ENCODE measurements around the gene AIRE. TPM values are rescaled to one million over a fixed set of nuclear protein-coding genes. Genes with fewer than 3 reads are reported as not detected.
"Not testable (repeated sequence)": the region's sequence is repeated elsewhere in the genome, so short reads cannot be mapped to it uniquely, and the experiment has no call there.

Gene AIRE
- not detected for total RNA-seq
- long read RNA-seq, partial matches to known transcripts: 0 of 1 reads
- long read RNA-seq, other reads (novel, unspliced or antisense): 1 of 1 reads

DNA sequence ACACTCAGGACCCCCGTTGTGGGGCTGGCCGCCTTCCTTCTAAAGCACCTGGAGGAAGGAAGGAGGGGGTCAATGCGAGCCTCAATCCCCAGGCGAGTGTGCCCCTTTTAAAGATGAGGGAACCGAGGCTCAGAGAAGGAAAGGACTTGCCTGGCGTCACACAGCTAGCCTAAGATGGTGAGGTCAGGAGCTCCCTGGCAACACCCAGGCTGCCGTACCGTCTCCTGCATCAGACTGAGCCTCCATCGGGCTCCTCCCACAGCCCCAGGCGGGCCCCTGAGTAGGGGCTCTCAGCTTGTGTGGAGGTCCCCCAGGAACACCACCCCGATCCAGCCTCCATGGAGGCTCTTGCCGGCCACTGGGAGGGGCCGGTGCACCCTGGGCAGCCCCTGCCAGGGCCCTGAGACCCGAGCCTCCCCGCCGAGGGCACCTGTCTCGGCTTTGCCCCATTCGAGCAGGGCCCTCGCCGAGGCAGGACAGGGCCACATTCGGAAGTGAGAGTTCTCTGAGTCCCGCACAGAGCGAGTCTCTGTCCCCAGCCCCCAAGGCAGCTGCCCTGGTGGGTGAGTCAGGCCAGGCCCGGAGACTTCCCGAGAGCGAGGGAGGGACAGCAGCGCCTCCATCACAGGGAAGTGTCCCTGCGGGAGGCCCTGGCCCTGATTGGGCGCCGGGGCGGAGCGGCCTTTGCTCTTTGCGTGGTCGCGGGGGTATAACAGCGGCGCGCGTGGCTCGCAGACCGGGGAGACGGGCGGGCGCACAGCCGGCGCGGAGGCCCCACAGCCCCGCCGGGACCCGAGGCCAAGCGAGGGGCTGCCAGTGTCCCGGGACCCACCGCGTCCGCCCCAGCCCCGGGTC, at the start of gene AIRE:
AIRE (plus strand) TSS at position 739 of the 855 bp plus-strand sequence. CDS start 131 bp downstream, outside the sequence.
- TF ChIP-seq, protein P1, sequence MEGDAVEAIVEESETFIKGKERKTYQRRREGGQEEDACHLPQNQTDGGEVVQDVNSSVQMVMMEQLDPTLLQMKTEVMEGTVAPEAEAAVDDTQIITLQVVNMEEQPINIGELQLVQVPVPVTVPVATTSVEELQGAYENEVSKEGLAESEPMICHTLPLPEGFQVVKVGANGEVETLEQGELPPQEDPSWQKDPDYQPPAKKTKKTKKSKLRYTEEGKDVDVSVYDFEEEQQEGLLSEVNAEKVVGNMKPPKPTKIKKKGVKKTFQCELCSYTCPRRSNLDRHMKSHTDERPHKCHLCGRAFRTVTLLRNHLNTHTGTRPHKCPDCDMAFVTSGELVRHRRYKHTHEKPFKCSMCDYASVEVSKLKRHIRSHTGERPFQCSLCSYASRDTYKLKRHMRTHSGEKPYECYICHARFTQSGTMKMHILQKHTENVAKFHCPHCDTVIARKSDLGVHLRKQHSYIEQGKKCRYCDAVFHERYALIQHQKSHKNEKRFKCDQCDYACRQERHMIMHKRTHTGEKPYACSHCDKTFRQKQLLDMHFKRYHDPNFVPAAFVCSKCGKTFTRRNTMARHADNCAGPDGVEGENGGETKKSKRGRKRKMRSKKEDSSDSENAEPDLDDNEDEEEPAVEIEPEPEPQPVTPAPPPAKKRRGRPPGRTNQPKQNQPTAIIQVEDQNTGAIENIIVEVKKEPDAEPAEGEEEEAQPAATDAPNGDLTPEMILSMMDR (IDR thresholded peaks at IDR 0.05; ENCODE audit: borderline replicate concordance): no peak
- H3K4me1 ChIP-seq: peaks cover 8% of the 10 kb centered on the region
- intact Hi-C loops (cut with micrococcal nuclease): no loop called here
- H3K36me3 ChIP-seq: no peaks in the 10 kb centered on the region
- peaks cover 38% of the 10 kb centered on the region for H3K27me3 ChIP-seq (ENCODE audit: low read depth)
- peak within 1 kb of the TSS; percentile 54 for H3K4me3 ChIP-seq
- no peaks in the 10 kb centered on the region for H3K9me3 ChIP-seq (replicated peaks)
- DNase-seq: no peak
- H3K27ac ChIP-seq (replicated peaks): no peak within 1 kb of the TSS

DNA sequence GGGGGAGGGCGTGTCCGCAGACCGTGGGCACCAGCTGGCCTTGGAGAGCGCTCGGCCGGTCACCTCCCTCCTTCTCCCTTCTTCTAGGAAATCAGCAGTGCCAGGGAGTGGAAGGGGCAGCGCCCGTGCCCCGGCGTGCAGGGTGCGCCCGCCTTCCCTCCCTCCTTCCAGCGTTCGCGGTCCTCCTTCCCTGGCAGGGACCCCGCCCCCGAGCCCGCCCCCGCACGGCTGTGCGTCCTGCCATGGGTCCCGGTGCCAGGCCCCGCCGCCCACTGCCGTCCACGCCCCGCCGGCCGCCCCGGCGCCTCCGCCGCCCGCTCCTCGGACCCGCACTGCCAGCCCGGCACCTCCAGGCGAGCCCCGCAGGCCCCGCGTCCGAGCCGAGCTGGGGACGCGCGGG, 45.3 kb upstream of the AIRE start:
- intact Hi-C loops (cut with micrococcal nuclease): not testable (repeated sequence)

DNA sequence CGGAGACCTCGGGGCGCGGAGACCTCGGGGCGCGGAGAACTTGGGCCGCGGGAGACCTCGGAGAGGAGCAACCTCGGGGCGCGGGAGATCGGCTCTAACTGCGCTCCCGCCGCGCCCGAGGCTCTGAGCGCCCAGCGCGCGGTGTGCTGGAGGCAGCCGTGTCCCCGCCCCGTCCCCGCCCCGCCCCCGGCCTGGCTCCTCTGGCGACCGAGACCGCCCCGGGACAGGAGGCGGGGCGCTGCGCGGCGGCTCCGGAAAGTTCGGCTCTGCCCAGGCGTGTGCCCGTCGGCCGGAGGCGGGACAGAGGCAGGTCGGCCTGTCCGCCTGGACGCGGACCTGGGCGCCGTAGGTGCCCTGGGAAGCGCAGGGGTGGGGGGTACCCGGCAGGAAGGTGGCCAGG, 44.8 kb upstream of the AIRE start, which contains the start of gene ICOSLG:
ICOSLG (minus strand) TSS at position 102 of the 400 bp plus-strand sequence. CDS start 126 bp downstream, outside the sequence.
- H3K4me3 ChIP-seq; H3K4me1 ChIP-seq; H3K36me3 ChIP-seq; intact Hi-C loops (cut with micrococcal nuclease); H3K27me3 ChIP-seq (ENCODE audit: low read depth); DNase-seq; H3K9me3 ChIP-seq (replicated peaks); H3K27ac ChIP-seq (replicated peaks): not testable (repeated sequence)

More for the DNA sequence above, 45.3 kb upstream of the AIRE start:
- H3K4me1 ChIP-seq; H3K36me3 ChIP-seq; H3K27ac ChIP-seq (replicated peaks); DNase-seq; H3K27me3 ChIP-seq (ENCODE audit: low read depth); H3K4me3 ChIP-seq; H3K9me3 ChIP-seq (replicated peaks): not testable (repeated sequence)

DNA sequence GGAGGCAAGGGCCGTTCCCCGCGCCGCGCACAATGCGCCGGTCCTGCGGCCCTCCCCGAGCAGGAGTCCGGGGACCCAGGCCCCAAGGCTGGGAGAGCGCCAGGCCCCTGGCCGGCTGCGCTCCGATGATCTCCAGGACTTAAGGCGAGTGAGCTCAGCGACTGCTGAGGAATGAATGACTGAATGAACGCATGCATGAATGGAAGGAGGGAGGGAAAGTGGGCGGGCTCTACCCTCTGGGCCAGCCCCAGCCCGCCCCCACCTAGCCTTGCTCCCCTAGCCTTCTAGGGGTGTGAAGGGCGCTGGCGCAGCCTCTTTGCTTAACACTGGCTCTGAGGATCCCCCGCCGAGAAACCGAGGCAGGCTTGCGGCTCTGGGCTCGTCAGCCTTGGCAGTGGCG, 44.4 kb upstream of the AIRE start:
- intact Hi-C loops (cut with micrococcal nuclease); DNase-seq; H3K27me3 ChIP-seq (ENCODE audit: low read depth); H3K4me3 ChIP-seq; H3K9me3 ChIP-seq (replicated peaks); H3K36me3 ChIP-seq; H3K4me1 ChIP-seq; H3K27ac ChIP-seq (replicated peaks): not testable (repeated sequence)

DNA sequence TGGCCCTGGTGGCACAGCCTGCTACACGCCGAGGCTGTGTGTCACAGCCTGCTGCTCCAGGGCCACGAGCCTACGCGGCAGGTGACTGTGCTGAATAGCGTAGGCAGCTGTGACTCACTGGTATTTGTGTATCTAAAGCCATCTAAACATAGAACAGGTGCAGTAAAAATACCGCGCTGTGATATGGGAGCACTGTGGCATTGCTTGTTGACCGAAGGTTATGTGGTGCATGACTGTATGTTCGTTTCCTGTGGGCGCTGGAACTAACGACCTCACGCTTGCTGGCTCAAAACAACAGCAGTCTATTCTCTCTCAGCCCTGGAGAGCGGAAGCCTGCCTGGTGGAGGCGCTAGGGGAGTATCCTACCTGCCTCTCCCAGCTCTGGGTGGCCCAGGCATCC, 41.7 kb upstream of the AIRE start:
- H3K9me3 ChIP-seq (replicated peaks); H3K4me1 ChIP-seq; H3K36me3 ChIP-seq; H3K4me3 ChIP-seq; H3K27me3 ChIP-seq (ENCODE audit: low read depth); H3K27ac ChIP-seq (replicated peaks); intact Hi-C loops (cut with micrococcal nuclease); DNase-seq: not testable (repeated sequence)

DNA sequence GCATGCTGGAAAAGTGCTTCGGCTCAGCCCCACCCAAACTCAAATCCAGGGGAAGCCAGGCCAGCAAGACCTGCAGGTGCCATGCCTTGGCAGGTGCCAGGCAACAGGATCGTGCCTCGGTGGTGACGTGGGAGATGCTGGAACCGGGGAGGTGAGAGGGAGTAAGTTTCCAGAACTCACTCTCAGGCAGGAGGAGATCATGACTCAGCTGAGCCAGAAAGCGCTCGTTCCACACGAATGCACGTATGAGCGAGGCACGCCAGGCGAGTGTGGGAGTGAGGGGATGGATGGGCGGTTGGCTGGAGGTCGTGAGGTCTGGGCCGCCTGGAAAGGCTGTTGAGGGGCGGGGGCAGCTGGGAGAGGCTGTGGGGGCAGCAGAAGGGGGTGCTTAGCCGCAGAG, 37.8 kb upstream of the AIRE start:
- intact Hi-C loops (cut with micrococcal nuclease): not testable (repeated sequence)

DNA sequence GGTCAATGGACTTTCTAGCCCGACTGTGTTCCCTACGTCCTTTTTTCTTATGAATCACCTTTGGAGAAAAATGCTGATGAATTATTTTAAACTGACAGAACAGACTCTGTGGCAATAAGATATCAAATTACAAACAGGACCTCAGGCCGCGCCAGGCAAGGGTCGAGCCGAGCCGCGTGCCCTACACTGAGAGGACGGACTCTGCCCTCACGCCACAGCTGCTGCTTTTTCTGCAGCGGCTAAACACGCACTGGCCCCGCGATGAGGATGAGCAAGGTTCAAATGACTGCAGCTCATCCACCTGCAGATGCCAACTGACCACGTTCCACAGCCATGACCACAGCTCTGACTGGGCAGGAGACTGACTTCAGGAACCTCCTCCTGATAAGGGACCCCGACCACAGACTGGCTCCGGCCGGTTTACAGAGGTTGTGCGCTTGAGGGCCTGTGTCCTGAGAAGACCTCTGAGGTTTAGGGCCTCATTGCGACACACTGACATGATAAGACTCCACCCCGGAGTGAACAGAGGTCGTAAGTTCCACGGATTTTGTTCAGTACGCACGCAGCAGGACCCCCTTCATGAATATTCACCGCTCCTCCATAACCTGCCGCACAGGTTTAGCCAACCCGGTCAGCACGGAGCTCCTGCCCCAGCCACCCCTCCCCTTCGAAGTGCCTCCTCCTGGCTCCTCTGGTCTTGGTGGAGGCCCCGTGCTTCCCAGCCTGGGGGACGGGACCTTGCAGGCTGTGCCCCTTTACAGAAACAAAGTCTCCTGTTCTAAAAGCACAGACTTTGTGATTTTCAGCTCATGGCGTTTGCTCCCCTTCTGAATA, 36.3 kb upstream of the AIRE start:
- DNase-seq; H3K27me3 ChIP-seq (ENCODE audit: low read depth); H3K36me3 ChIP-seq; H3K4me1 ChIP-seq; H3K9me3 ChIP-seq (replicated peaks); intact Hi-C loops (cut with micrococcal nuclease); H3K27ac ChIP-seq (replicated peaks); H3K4me3 ChIP-seq: not testable (repeated sequence)

More for the DNA sequence above, 37.8 kb upstream of the AIRE start:
- not testable (repeated sequence) for DNase-seq; H3K4me1 ChIP-seq; H3K4me3 ChIP-seq; H3K27me3 ChIP-seq (ENCODE audit: low read depth); H3K36me3 ChIP-seq; H3K9me3 ChIP-seq (replicated peaks); H3K27ac ChIP-seq (replicated peaks)

DNA sequence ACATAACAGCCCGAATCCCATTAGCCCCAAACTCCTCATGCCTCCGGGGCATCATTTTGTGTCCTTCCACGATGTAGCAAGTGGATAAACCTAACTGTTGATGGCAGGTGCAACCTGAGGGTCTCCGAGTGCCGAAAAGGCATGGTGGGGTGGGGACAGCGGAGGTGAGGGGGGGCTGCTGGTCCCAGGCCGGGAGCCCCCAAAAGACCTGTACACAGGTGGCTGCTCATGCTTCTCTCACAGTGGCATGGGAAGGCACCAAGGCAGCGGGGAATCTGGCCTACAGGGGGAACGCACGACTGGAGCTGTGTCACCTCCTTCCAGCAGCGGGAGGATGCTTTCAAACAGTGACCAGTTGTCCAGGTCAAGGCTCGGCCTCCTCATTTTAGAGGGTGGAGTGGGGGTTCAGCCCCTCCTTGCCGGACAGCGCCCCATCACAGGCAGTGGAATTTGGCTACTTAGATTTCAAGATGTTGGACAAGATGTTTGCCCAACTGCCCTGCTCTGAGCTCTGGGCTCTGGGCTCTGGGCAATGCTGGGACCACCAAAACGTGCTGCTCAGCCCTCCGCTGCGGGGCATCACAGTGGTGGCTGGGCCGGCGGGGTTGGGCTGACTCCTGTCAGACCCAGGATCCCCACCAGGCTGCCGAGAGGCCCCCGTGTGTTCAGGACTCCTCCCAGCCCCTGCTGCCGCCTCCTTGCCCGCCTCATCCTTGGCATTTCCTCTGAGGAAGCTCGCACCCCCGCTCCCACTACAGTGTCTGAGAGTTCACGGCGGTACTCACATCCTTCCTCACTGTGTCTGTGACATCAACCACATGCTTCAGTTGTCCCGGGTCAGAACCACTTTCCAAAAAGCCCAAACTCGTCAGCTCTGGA, 31.6 kb upstream of the AIRE start:
- H3K27me3 ChIP-seq (ENCODE audit: low read depth): peaks cover 7% of the 10 kb centered on the region
- peaks cover 4% of the 10 kb centered on the region for H3K9me3 ChIP-seq (replicated peaks)
- no peaks in the 10 kb centered on the region for H3K4me1 ChIP-seq
- intact Hi-C loops (cut with micrococcal nuclease): no loop called here
- TF ChIP-seq, protein P1 (IDR thresholded peaks at IDR 0.05; ENCODE audit: borderline replicate concordance): no peak
- H3K36me3 ChIP-seq: no peaks in the 10 kb centered on the region
- no peak overlapping the region for H3K27ac ChIP-seq (replicated peaks)
- no peak overlapping the region for H3K4me3 ChIP-seq
- no peak for DNase-seq
